HG03575 (cell line): ENCODE measurements around the gene KCNMA1.
"Not testable (repeated sequence)": the region's sequence is repeated elsewhere in the genome, so short reads cannot be mapped to it uniquely, and the experiment has no call there.

Experiments
- ATAC-seq: cut with Tn5 transposase; IDR thresholded peaks from one replicate; pipeline ENCODE4 v1.9.1; 2021; ENCODE audit not compliant: unreplicated experiment, insufficient number of reproducible peaks, low FRiP score; ENCODE audit errors: extremely low read depth

The KCNMA1 gene

GRCh38 chr10:77405771-77406241, 231.8 kb downstream of the KCNMA1 start:
- ATAC-seq: no peak

GRCh38 chr10:77404810-77405209, 232.8 kb downstream of the KCNMA1 start:
- no peak for ATAC-seq

GRCh38 chr10:77403761-77404160, 233.8 kb downstream of the KCNMA1 start:
- no peak for ATAC-seq

- ATAC-seq: no peak
These were observed 235.9 kb downstream of the KCNMA1 start for GRCh38 chr10:77401683-77402082.

- ATAC-seq: no peak
These were observed 237.6 kb downstream of the KCNMA1 start for GRCh38 chr10:77400033-77400432.

GRCh38 chr10:77398986-77399755, 238.4 kb downstream of the KCNMA1 start:
- no peak for ATAC-seq

- no peak for ATAC-seq
These were observed 239.1 kb downstream of the KCNMA1 start for GRCh38 chr10:77398558-77398957.

GRCh38 chr10:77397103-77397502, 240.5 kb downstream of the KCNMA1 start:
- ATAC-seq: no peak

GRCh38 chr10:77396290-77396689, 241.3 kb downstream of the KCNMA1 start:
- ATAC-seq: no peak

GRCh38 chr10:77393821-77394501, 243.6 kb downstream of the KCNMA1 start:
- ATAC-seq: no peak

GRCh38 chr10:77393411-77393810, 244.2 kb downstream of the KCNMA1 start:
- ATAC-seq: no peak

GRCh38 chr10:77392851-77393250, 244.8 kb downstream of the KCNMA1 start:
- ATAC-seq: no peak

GRCh38 chr10:77392236-77392721, 245.3 kb downstream of the KCNMA1 start:
- no peak for ATAC-seq

GRCh38 chr10:77391605-77392235, 245.9 kb downstream of the KCNMA1 start:
- no peak for ATAC-seq

GRCh38 chr10:77390481-77390891, 247.1 kb downstream of the KCNMA1 start:
- ATAC-seq: no peak

- ATAC-seq: no peak
These were observed 249.0 kb downstream of the KCNMA1 start for GRCh38 chr10:77388571-77389100.

- ATAC-seq: not testable (repeated sequence)
These were observed 249.9 kb downstream of the KCNMA1 start for GRCh38 chr10:77387701-77388100.

GRCh38 chr10:77387247-77387646, 250.4 kb downstream of the KCNMA1 start:
- ATAC-seq: no peak

GRCh38 chr10:77386838-77387237, 250.8 kb downstream of the KCNMA1 start:
- ATAC-seq: no peak
